Endodermal cell (in vitro differentiated cells): ENCODE measurements around the gene MTA3. TPM values are rescaled to one million over a fixed set of nuclear protein-coding genes. Genes with fewer than 3 reads are reported as not detected.
"Not testable (repeated sequence)": the region's sequence is repeated elsewhere in the genome, so short reads cannot be mapped to it uniquely, and the experiment has no call there.

ENCODE experiments used
- DNase-seq: peaks from one replicate; pipeline ENCODE4 v3.0.0-alpha.2; 2017
- H3K27ac ChIP-seq: 2 replicates; pipeline ENCODE4 v1.5.1; 2013; ENCODE audit warnings: mild to moderate bottlenecking, low read depth, low read length, moderate library complexity
- H3K27me3 ChIP-seq: 2 replicates; pipeline ENCODE4 v1.6.1; 2013; ENCODE audit warnings: mild to moderate bottlenecking, low read length, moderate library complexity; ENCODE audit not compliant: insufficient read depth, control insufficient read depth, poor library complexity, severe bottlenecking
- H3K36me3 ChIP-seq: 2 replicates; pipeline ENCODE4 v1.7.0; 2013; ENCODE audit warnings: mild to moderate bottlenecking, low read length, moderate library complexity; ENCODE audit not compliant: control insufficient read depth, insufficient read depth
- H3K4me1 ChIP-seq: one replicate; pipeline ENCODE4 v1.7.0; 2013; ENCODE audit warnings: low read length; ENCODE audit not compliant: control insufficient read depth, insufficient read depth
- H3K4me3 ChIP-seq: 2 replicates; pipeline ENCODE4 v1.5.1; 2013; ENCODE audit warnings: mild to moderate bottlenecking, low read length, moderate library complexity
- H3K9ac ChIP-seq: 2 replicates; pipeline ENCODE4 v1.6.1; 2013; ENCODE audit warnings: mild to moderate bottlenecking, low read length, moderate library complexity; ENCODE audit not compliant: poor library complexity, severe bottlenecking; ENCODE audit errors: extremely low read depth
- H3K9me3 ChIP-seq: 2 replicates; pipeline ENCODE4 v1.6.1; 2013; ENCODE audit warnings: mild to moderate bottlenecking, low read length, moderate library complexity; ENCODE audit not compliant: control insufficient read depth
- H3K27ac Mint-ChIP-seq: 2 replicates; pipeline ENCODE4 v1.8.0; 2020; ENCODE audit warnings: mixed read lengths
- H3K27me3 Mint-ChIP-seq: 2 replicates; pipeline ENCODE4 v1.8.0; 2021; ENCODE audit warnings: mild to moderate bottlenecking, mixed read lengths; ENCODE audit not compliant: insufficient read depth
- H3K36me3 Mint-ChIP-seq: 2 replicates; pipeline ENCODE4 v1.8.0; 2020; ENCODE audit warnings: low read depth, mixed read lengths
- H3K4me1 Mint-ChIP-seq: 2 replicates; pipeline ENCODE4 v1.8.0; 2020; ENCODE audit warnings: mixed read lengths
- H3K4me3 Mint-ChIP-seq: 2 replicates; pipeline ENCODE4 v1.8.0; 2020; ENCODE audit warnings: mild to moderate bottlenecking, moderate library complexity, mixed read lengths
- H3K9me3 Mint-ChIP-seq: 2 replicates; pipeline ENCODE4 v1.8.0; 2020; ENCODE audit warnings: mild to moderate bottlenecking, mixed read lengths
- WGBS, 2 experiments: methylation state at CpG; one replicate each; pipeline versions ENCODE4 v1.1.5 to v1.1.7; 2013; ENCODE audit warnings: missing lambda C conversion rate in 2 of 2, mixed read lengths in 1 of 2; ENCODE audit not compliant: insufficient coverage in 1 of 2, insufficient read length in 1 of 2; 5-methylcytosine and 5-hydroxymethylcytosine counted together
- total RNA-seq, 2 donors: library from RNA; stranded (reverse); fragmentation: NEBNext Ultra II Directional in 1 of 2; extraction: Animal tissue kit (Norgen Biotek cat#: 25700) in 1 of 2; gene quantifications; 2 replicates in 1 of 2; 3 replicates in 1 of 2; pipeline ENCODE4 v1.2.1, GENCODE V29; 2021
- TF ChIP-seq, protein P1 (sequence below): fragments of 200-600 bp; sonication (generic); conservative IDR thresholded peaks from 2 replicates; pipeline ENCODE4 v1.5.0; 2021; ENCODE audit warnings: antibody characterized with exemption, mild to moderate bottlenecking

The MTA3 gene
- total RNA-seq, 2 donors from 2014 or later, result 138 to 154 TPM

- Histone ChIP-seq H3K4me1 (no peaks in the 10 kb centered on the region), H3K4me3 (no peak overlapping the region), H3K27me3 (no peaks in the 10 kb centered on the region), H3K9ac (no peak overlapping the region), H3K9me3 (no peaks in the 10 kb centered on the region), H3K36me3 (peaks cover 20% of the 10 kb centered on the region), H3K27ac (no peak overlapping the region)
- TF ChIP-seq, protein P1, sequence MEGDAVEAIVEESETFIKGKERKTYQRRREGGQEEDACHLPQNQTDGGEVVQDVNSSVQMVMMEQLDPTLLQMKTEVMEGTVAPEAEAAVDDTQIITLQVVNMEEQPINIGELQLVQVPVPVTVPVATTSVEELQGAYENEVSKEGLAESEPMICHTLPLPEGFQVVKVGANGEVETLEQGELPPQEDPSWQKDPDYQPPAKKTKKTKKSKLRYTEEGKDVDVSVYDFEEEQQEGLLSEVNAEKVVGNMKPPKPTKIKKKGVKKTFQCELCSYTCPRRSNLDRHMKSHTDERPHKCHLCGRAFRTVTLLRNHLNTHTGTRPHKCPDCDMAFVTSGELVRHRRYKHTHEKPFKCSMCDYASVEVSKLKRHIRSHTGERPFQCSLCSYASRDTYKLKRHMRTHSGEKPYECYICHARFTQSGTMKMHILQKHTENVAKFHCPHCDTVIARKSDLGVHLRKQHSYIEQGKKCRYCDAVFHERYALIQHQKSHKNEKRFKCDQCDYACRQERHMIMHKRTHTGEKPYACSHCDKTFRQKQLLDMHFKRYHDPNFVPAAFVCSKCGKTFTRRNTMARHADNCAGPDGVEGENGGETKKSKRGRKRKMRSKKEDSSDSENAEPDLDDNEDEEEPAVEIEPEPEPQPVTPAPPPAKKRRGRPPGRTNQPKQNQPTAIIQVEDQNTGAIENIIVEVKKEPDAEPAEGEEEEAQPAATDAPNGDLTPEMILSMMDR, result no peak
- no peak for DNase-seq
- H3K9me3 Mint-ChIP-seq, result peaks cover 17% of the 10 kb centered on the region
- no peaks in the 10 kb centered on the region for H3K27me3 Mint-ChIP-seq
- peaks cover 45% of the 10 kb centered on the region for H3K36me3 Mint-ChIP-seq
- H3K4me3 Mint-ChIP-seq, result no peak overlapping the region
- 85 to 94% methylated on average over 2 of the region's 2 CpGs for WGBS, 2 experiments
- peaks cover 15% of the 10 kb centered on the region for H3K4me1 Mint-ChIP-seq
- peak overlapping the region; percentile 52 for H3K27ac Mint-ChIP-seq
These were observed 33.9 kb downstream of the MTA3 start for GRCh38 chr2:42602218-42602875.

- TF ChIP-seq, protein P1, result no peak
- Histone ChIP-seq H3K9me3 (no peaks in the 10 kb centered on the region), H3K4me3 (no peak overlapping the region), H3K4me1 (no peaks in the 10 kb centered on the region), H3K27me3 (no peaks in the 10 kb centered on the region), H3K27ac (no peak overlapping the region), H3K36me3 (peaks cover 22% of the 10 kb centered on the region), H3K9ac (no peak overlapping the region)
- no peak for DNase-seq
- H3K27ac Mint-ChIP-seq, result no peak overlapping the region
- H3K27me3 Mint-ChIP-seq, result no peaks in the 10 kb centered on the region
- H3K9me3 Mint-ChIP-seq, result peaks cover 20% of the 10 kb centered on the region
- no peak overlapping the region for H3K4me3 Mint-ChIP-seq
- H3K36me3 Mint-ChIP-seq, result peaks cover 45% of the 10 kb centered on the region
- peaks cover 15% of the 10 kb centered on the region for H3K4me1 Mint-ChIP-seq
- 93 to 100% methylated on average over 1 to 3 of the region's 3 CpGs for WGBS, 2 experiments
These were observed 34.4 kb downstream of the MTA3 start for GRCh38 chr2:42602876-42603219.

GRCh38 chr2:42604341-42604867 is 36.0 kb downstream of the MTA3 start:
- not testable (repeated sequence) for H3K4me3 Mint-ChIP-seq, H3K4me3 ChIP-seq, DNase-seq, H3K4me1 ChIP-seq, H3K27me3 Mint-ChIP-seq, H3K27me3 ChIP-seq, H3K27ac ChIP-seq, H3K9me3 ChIP-seq, H3K9ac ChIP-seq
- Mint-ChIP-seq H3K4me1 (peaks cover 15% of the 10 kb centered on the region), H3K9me3 (peaks cover 20% of the 10 kb centered on the region), H3K36me3 (peaks cover 55% of the 10 kb centered on the region), H3K27ac (peak overlapping the region; percentile 52)
- peaks cover 27% of the 10 kb centered on the region for H3K36me3 ChIP-seq
- 94% methylated on average over 1 of the region's 6 CpGs; no CpG with 5 or more reads in 1 of the 2 experiments for WGBS, 2 experiments

GRCh38 chr2:42606166-42606565 is 37.7 kb downstream of the MTA3 start:
- H3K36me3 ChIP-seq, result peaks cover 42% of the 10 kb centered on the region
- not testable (repeated sequence) for H3K27ac Mint-ChIP-seq, DNase-seq, H3K27ac ChIP-seq, H3K4me3 Mint-ChIP-seq, H3K4me1 ChIP-seq, H3K27me3 Mint-ChIP-seq, H3K9me3 ChIP-seq, H3K9ac ChIP-seq, H3K4me3 ChIP-seq, H3K27me3 ChIP-seq
- H3K36me3 Mint-ChIP-seq, result peaks cover 64% of the 10 kb centered on the region
- 97 to 100% methylated on average over 5 to 31 of the region's 33 CpGs for WGBS, 2 experiments
- H3K9me3 Mint-ChIP-seq, result peaks cover 20% of the 10 kb centered on the region
- peaks cover 15% of the 10 kb centered on the region for H3K4me1 Mint-ChIP-seq
